HepG2 (cell line): ENCODE measurements around the gene HOXD9. TPM values are rescaled to one million over a fixed set of nuclear protein-coding genes. Genes with fewer than 3 reads are reported as not detected.

Source experiments
- ATAC-seq: fragments of 200-7000 bp; cut with Tn5 transposase; 3 replicates; pipeline ENCODE4 v1.9.1; 2020; ENCODE audit warnings: mild to moderate bottlenecking, moderate library complexity
- BruUV-seq: library from RNA; stranded (reverse); fragments of 400-500 nt; replicated peaks from 2 replicates; lab custom pipeline; 2021; lab: Mats Ljungman, UMichigan
- CTCF ChIA-PET: fragments of 300-600 bp; formaldehyde crosslinking; extraction: SDS; loops from one replicate; lab custom pipeline; 2021; ENCODE audit warnings: low total read pairs, inconsistent platforms, low intra/inter-chr PET ratio; lab: Yijun Ruan, JAX
- POLR2A ChIA-PET: fragments of 350-600 bp; sonication (Branson Sonifier 250); formaldehyde crosslinking; loops from one replicate; lab custom pipeline; 2020; ENCODE audit warnings: antibody characterized with exemption, inconsistent platforms; lab: Yijun Ruan, JAX
- DNase-seq: peaks from one replicate; pipeline ENCODE4 v3.0.0-alpha.2; 2015; ENCODE audit warnings: low spot score
- FAIRE-seq: peaks from 3 replicates; lab custom pipeline; 2011; peaks lifted over from hg19 to GRCh38; lab: Jason Lieb, UNC
- H2AFZ ChIP-seq: one replicate; pipeline ENCODE4 v1.6.1; 2011; ENCODE audit warnings: low read length, inconsistent platforms
- H3K27ac ChIP-seq: fragments of 300-600 bp; 3 replicates; pipeline ENCODE4 v1.8.0; 2011; ENCODE audit warnings: mixed run types, mild to moderate bottlenecking, mixed read lengths, low read length, inconsistent platforms; ENCODE audit not compliant: insufficient read depth; ENCODE audit errors: extremely low read length
- H3K27me3 ChIP-seq, 2 experiments: fragments of 200-600 bp in 1 of 2; 2 replicates in 1 of 2; 3 replicates in 1 of 2; pipeline versions ENCODE4 v1.6.0 to v1.8.0; 2011; ENCODE audit warnings: low read length in 2 of 2, mild to moderate bottlenecking in 2 of 2, moderate library complexity in 2 of 2, inconsistent platforms in 1 of 2; ENCODE audit not compliant: insufficient read depth in 2 of 2, control insufficient read depth in 1 of 2
- H3K36me3 ChIP-seq, 2 experiments: fragments of 200-600 bp in 1 of 2; replicated peaks in 1 of 2; 2 replicates in 1 of 2; 3 replicates in 1 of 2; pipeline versions ENCODE4 v1.5.1 to v1.8.0; 2011; ENCODE audit warnings: low read length in 2 of 2, inconsistent platforms in 1 of 2; ENCODE audit not compliant: insufficient read depth in 2 of 2, control insufficient read depth in 1 of 2
- H3K4me1 ChIP-seq: 2 replicates; pipeline ENCODE4 v1.5.1; 2012; ENCODE audit warnings: low read length, inconsistent platforms; ENCODE audit not compliant: insufficient read depth
- H3K4me2 ChIP-seq: 2 replicates; pipeline ENCODE4 v1.6.0; 2011; ENCODE audit warnings: low read depth, low read length, inconsistent platforms
- H3K4me3 ChIP-seq, 3 experiments: fragments of 200-600 bp in 1 of 3; sonication (generic), shearing (Covaris generic) in 1 of 3; replicated peaks in 1 of 3; 2 replicates each; pipeline ENCODE4 v1.5.1; 2011 to 2016; ENCODE audit warnings: low read length in 3 of 3, inconsistent platforms in 2 of 3, low read depth in 2 of 3, mild to moderate bottlenecking in 2 of 3, control low read depth in 1 of 3, mixed read lengths in 1 of 3; ENCODE audit not compliant: insufficient read depth in 1 of 3
- H3K79me2 ChIP-seq: one replicate; pipeline ENCODE4 v1.6.1; 2011; ENCODE audit warnings: low read length, inconsistent platforms; ENCODE audit not compliant: insufficient read depth
- H3K9ac ChIP-seq: 2 replicates; pipeline ENCODE4 v1.6.0; 2011; ENCODE audit warnings: mild to moderate bottlenecking, low read depth, low read length, inconsistent platforms; ENCODE audit not compliant: insufficient read depth
- H3K9me3 ChIP-seq: 2 replicates; pipeline ENCODE4 v1.5.1; 2012; ENCODE audit warnings: mild to moderate bottlenecking, low read length
- H4K20me1 ChIP-seq: 2 replicates; pipeline ENCODE4 v1.6.0; 2011; ENCODE audit warnings: inconsistent platforms, mild to moderate bottlenecking, low read length, moderate library complexity; ENCODE audit not compliant: insufficient read depth
- ELF1 ChIP-seq: sonication (generic); formaldehyde crosslinking; IDR thresholded peaks from 2 replicates; pipeline ENCODE4 v1.4.0; 2020; ENCODE audit warnings: missing genetic modification reagents
- EP300 ChIP-seq, 3 experiments: sonication (generic) in 1 of 3; formaldehyde crosslinking in 1 of 3; IDR thresholded peaks; 2 replicates each; pipeline versions ENCODE4 v1.5.1 to v1.6.1; 2011 to 2020; ENCODE audit warnings: low read depth in 2 of 3, low read length in 2 of 3, borderline replicate concordance in 1 of 3, improper control_type of control experiment in 1 of 3, mild to moderate bottlenecking in 1 of 3, missing genetic modification reagents in 1 of 3, moderate library complexity in 1 of 3
- IKZF4 ChIP-seq: sonication (generic); formaldehyde crosslinking; IDR thresholded peaks from 2 replicates; pipeline ENCODE4 v1.5.1; 2020; ENCODE audit warnings: borderline replicate concordance, mild to moderate bottlenecking, low read depth, missing genetic modification reagents; ENCODE audit errors: not compliant biosample characterization
- ZNF292 ChIP-seq: sonication (generic); formaldehyde crosslinking; IDR thresholded peaks from 2 replicates; pipeline ENCODE4 v1.8.1; 2022; ENCODE audit warnings: mild to moderate bottlenecking, low read depth, missing genetic modification reagents, borderline replicate concordance
- ZNF724P ChIP-seq: sonication (generic); formaldehyde crosslinking; IDR thresholded peaks from 2 replicates; pipeline ENCODE4 v1.8.0; 2022; ENCODE audit warnings: missing genetic modification reagents, borderline replicate concordance
- WGBS: methylation state at CpG from one replicate; pipeline ENCODE4 v1.1.6; 2017; ENCODE audit warnings: low lambda C conversion rate; 5-methylcytosine and 5-hydroxymethylcytosine counted together
- in situ Hi-C: cut with HindIII; loops from 2 replicates; pipeline ENCODE4 v1.10.0; 2017; ENCODE audit warnings: low pct_unique_long_range_greater_than_20kb; ENCODE audit not compliant: extremely low pct_ligation_motif_present
- intact Hi-C: fragments of 100-400 bp; cut with micrococcal nuclease; formaldehyde crosslinking; loops from one replicate; pipeline ENCODE4 v1.10.0; 2022; ENCODE audit not compliant: unreplicated experiment
- polyA plus RNA-seq, 8 experiments: library from polyadenylated mRNA; depleted of rRNA in 3 of 8; stranded (reverse) in 7 of 8; unstranded in 1 of 8; fragments of >200 nt; fragmentation: Illumina TruSeq in 4 of 8; extraction: Trizol in 4 of 8; gene quantifications; 2 replicates each; pipeline versions ENCODE4 v1.2.1 to v1.2.3, GENCODE V29; 2011 to 2016; ENCODE audit warnings: low read depth in 4 of 8, missing spikeins in 1 of 8, mixed read lengths in 1 of 8; ENCODE audit not compliant: insufficient read depth in 1 of 8
- total RNA-seq, 5 experiments: library from RNA; depleted of rRNA; stranded (reverse); fragments of >200 nt; fragmentation: Illumina TruSeq; extraction: Trizol; gene quantifications; 2 replicates each; pipeline ENCODE4 v1.2.3, GENCODE V29; 2016; ENCODE audit warnings: low read depth in 1 of 5
- TF ChIP-seq, protein P1 (sequence below): sonication (generic); formaldehyde crosslinking; IDR thresholded peaks from 2 replicates; pipeline ENCODE4 v1.4.0; 2020; ENCODE audit warnings: missing genetic modification reagents, borderline replicate concordance
- TF ChIP-seq, protein P2 (sequence below): sonication (generic); formaldehyde crosslinking; IDR thresholded peaks from 2 replicates; pipeline ENCODE4 v1.5.1; 2020; ENCODE audit warnings: mild to moderate bottlenecking, missing genetic modification reagents
- TF ChIP-seq, protein P3 (sequence below), 2 experiments: sonication (generic) in 1 of 2; formaldehyde crosslinking in 1 of 2; IDR thresholded peaks; 2 replicates each; pipeline versions ENCODE4 v1.6.1 to v1.9.0; 2014 to 2022; ENCODE audit warnings: antibody characterized with exemption in 1 of 2, borderline replicate concordance in 1 of 2, inconsistent platforms in 1 of 2, low read depth in 1 of 2, missing genetic modification reagents in 1 of 2

The HOXD9 gene
- total and polyA plus RNA-seq, 2 of the 13 experiments (the other 11 are each of a cell fraction or from before 2014, with no cell fraction given), result not detected

DNA sequence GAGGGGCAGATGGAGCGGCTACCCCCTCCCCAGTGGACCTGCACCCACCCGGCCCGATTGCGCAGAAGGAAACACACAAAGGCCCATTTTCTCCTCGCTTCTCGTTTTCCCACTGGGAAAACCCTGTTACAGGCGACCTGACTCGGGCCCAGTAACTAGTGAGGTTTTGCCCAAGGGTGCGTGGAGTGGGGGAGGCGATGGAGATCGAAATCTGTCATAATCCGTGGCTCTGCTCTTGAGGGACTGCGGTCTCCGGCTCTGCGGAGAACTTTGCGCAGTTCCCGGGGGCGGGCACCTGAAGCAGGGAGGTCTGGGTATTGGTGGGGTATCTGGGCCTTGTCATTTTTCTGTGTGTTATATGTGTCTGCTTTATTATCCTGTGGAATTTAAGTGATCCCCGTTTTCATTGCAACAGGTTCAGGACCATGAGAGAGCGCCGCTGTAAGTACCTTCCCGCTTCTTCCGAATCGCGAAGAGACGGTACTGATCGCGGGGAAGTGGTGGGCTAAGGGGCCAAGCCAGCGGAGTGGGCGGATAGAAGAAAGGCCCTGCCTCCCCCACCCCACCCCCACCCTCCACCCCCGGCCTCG, 24.8 kb downstream of the HOXD9 start:
- Histone ChIP-seq H3K9me3 (no peaks in the 10 kb centered on the region), H3K79me2 (no peaks in the 10 kb centered on the region), H2AFZ (no peak overlapping the region), H3K36me3 (no peaks in the 10 kb centered on the region), H3K4me3 (no peak overlapping the region), H4K20me1 (no peaks in the 10 kb centered on the region), H3K9ac (no peak overlapping the region), H3K4me2 (no peak overlapping the region), H3K4me1 (peaks cover 21% of the 10 kb centered on the region), H3K27me3 (peaks cover 19 to 93% of the 10 kb centered on the region in 2 experiments), H3K27ac (no peak overlapping the region)
- FAIRE-seq (no peak), DNase-seq (no peak), ATAC-seq (no peak)
- intact Hi-C loops (no loop called here), in situ Hi-C loops (no loop called here)
- no TSS peak for BruUV-seq
- ChIA-PET POLR2A (no interaction called here), CTCF (no interaction called here)
- 63% methylated on average over 32 of the region's 32 CpGs for WGBS
- TF ChIP-seq EP300 (IDR thresholded peaks at IDR 0.05; ENCODE audit: low read depth in 2 of 2, low read length in 2 of 2), result no peak
- no peak for TF ChIP-seq EP300 (CRISPR knock-in tag; IDR thresholded peaks at IDR 0.05; ENCODE audit: borderline replicate concordance)
- no peak for TF ChIP-seq ELF1
- TF ChIP-seq ZNF724P, result no peak
- TF ChIP-seq, protein P1, sequence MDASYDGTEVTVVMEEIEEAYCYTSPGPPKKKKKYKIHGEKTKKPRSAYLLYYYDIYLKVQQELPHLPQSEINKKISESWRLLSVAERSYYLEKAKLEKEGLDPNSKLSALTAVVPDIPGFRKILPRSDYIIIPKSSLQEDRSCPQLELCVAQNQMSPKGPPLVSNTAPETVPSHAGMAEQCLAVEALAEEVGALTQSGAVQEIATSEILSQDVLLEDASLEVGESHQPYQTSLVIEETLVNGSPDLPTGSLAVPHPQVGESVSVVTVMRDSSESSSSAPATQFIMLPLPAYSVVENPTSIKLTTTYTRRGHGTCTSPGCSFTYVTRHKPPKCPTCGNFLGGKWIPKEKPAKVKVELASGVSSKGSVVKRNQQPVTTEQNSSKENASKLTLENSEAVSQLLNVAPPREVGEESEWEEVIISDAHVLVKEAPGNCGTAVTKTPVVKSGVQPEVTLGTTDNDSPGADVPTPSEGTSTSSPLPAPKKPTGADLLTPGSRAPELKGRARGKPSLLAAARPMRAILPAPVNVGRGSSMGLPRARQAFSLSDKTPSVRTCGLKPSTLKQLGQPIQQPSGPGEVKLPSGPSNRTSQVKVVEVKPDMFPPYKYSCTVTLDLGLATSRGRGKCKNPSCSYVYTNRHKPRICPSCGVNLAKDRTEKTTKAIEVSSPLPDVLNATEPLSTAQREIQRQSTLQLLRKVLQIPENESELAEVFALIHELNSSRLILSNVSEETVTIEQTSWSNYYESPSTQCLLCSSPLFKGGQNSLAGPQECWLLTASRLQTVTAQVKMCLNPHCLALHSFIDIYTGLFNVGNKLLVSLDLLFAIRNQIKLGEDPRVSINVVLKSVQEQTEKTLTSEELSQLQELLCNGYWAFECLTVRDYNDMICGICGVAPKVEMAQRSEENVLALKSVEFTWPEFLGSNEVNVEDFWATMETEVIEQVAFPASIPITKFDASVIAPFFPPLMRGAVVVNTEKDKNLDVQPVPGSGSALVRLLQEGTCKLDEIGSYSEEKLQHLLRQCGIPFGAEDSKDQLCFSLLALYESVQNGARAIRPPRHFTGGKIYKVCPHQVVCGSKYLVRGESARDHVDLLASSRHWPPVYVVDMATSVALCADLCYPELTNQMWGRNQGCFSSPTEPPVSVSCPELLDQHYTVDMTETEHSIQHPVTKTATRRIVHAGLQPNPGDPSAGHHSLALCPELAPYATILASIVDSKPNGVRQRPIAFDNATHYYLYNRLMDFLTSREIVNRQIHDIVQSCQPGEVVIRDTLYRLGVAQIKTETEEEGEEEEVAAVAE (CRISPR knock-in tag), result no peak
- TF ChIP-seq, protein P2, sequence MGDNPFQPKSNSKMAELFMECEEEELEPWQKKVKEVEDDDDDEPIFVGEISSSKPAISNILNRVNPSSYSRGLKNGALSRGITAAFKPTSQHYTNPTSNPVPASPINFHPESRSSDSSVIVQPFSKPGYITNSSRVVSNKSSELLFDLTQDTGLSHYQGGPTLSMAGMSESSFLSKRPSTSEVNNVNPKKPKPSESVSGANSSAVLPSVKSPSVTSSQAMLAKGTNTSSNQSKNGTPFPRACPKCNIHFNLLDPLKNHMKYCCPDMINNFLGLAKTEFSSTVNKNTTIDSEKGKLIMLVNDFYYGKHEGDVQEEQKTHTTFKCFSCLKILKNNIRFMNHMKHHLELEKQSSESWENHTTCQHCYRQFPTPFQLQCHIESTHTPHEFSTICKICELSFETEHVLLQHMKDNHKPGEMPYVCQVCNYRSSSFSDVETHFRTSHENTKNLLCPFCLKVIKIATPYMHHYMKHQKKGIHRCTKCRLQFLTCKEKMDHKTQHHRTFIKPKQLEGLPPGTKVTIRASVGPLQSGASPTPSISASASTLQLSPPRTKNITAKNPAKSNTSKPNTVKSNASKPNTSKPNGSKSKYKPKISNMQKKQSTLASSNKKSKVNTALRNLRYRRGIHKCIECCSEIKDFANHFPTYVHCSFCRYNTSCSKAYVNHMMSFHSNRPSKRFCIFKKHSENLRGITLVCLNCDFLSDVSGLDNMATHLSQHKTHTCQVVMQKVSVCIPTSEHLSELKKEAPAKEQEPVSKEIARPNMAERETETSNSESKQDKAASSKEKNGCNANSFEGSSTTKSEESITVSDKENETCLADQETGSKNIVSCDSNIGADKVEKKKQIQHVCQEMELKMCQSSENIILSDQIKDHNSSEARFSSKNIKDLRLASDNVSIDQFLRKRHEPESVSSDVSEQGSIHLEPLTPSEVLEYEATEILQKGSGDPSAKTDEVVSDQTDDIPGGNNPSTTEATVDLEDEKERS (CRISPR knock-in tag), result no peak
- TF ChIP-seq, protein P3, sequence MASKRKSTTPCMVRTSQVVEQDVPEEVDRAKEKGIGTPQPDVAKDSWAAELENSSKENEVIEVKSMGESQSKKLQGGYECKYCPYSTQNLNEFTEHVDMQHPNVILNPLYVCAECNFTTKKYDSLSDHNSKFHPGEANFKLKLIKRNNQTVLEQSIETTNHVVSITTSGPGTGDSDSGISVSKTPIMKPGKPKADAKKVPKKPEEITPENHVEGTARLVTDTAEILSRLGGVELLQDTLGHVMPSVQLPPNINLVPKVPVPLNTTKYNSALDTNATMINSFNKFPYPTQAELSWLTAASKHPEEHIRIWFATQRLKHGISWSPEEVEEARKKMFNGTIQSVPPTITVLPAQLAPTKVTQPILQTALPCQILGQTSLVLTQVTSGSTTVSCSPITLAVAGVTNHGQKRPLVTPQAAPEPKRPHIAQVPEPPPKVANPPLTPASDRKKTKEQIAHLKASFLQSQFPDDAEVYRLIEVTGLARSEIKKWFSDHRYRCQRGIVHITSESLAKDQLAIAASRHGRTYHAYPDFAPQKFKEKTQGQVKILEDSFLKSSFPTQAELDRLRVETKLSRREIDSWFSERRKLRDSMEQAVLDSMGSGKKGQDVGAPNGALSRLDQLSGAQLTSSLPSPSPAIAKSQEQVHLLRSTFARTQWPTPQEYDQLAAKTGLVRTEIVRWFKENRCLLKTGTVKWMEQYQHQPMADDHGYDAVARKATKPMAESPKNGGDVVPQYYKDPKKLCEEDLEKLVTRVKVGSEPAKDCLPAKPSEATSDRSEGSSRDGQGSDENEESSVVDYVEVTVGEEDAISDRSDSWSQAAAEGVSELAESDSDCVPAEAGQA (IDR thresholded peaks at IDR 0.05; ENCODE audit: low read depth), result no peak
- TF ChIP-seq, protein P3 (CRISPR knock-in tag; IDR thresholded peaks at IDR 0.05; ENCODE audit: borderline replicate concordance), result no peak
- no peak for TF ChIP-seq ZNF292 (CRISPR knock-in tag)
- TF ChIP-seq IKZF4 (CRISPR knock-in tag), result no peak
